HEK293 (cell line): Measurements from ENCODE around the gene SORBS2.

Source experiments
- CTCF ChIA-PET: fragments of 350-600 bp; formaldehyde crosslinking; extraction: SDS; loops from one replicate; lab custom pipeline; 2021; ENCODE audit warnings: antibody characterized with exemption; lab: Yijun Ruan, JAX
- POLR2A ChIA-PET: fragments of 300-600 bp; formaldehyde crosslinking; extraction: SDS; loops from one replicate; lab custom pipeline; 2020; ENCODE audit warnings: antibody characterized with exemption, inconsistent platforms; lab: Yijun Ruan, JAX
- H3K27ac ChIP-seq: fragments of 200-500 bp; sonication (Bioruptor generic); 2 replicates; pipeline ENCODE4 v1.5.1; 2014; ENCODE audit warnings: low read depth, low read length, control low read depth, inconsistent platforms; ENCODE audit errors: extremely low read depth
- H3K36me3 ChIP-seq, 2 experiments: fragments of 200-500 bp in 1 of 2; sonication (Bioruptor generic) in 1 of 2; 1 replicate in 1 of 2; 2 replicates in 1 of 2; pipeline ENCODE4 v1.5.1; 2014 to 2017; ENCODE audit warnings: inconsistent platforms in 2 of 2, low read length in 2 of 2; ENCODE audit not compliant: control insufficient read depth in 2 of 2, insufficient read depth in 1 of 2
- H3K4me1 ChIP-seq: fragments of 200-500 bp; sonication (Bioruptor generic); 2 replicates; pipeline ENCODE4 v1.5.1; 2014; ENCODE audit warnings: mild to moderate bottlenecking, low read length, inconsistent platforms; ENCODE audit not compliant: control insufficient read depth, insufficient read depth
- H3K4me3 ChIP-seq: 2 replicates; pipeline ENCODE4 v1.5.1; 2011; ENCODE audit warnings: low read depth, mild to moderate bottlenecking, control low read depth, low read length, moderate library complexity
- H3K9me3 ChIP-seq: fragments of 200-500 bp; sonication (Bioruptor generic); 2 replicates; pipeline ENCODE4 v1.5.1; 2014; ENCODE audit warnings: low read depth, low read length, inconsistent platforms; ENCODE audit not compliant: control insufficient read depth, insufficient read depth
- BCL11B ChIP-seq: fragments of 450-650 bp; formaldehyde crosslinking; IDR thresholded peaks from 2 replicates; pipeline ENCODE4 v1.5.1; 2016; ENCODE audit warnings: low read depth, missing biosample characterization, missing genetic modification characterization
- SCRT1 ChIP-seq: fragments of 450-650 bp; formaldehyde crosslinking; IDR thresholded peaks from 2 replicates; pipeline ENCODE4 v1.5.1; 2016; ENCODE audit warnings: missing biosample characterization, missing genetic modification characterization, borderline replicate concordance
- SCRT2 ChIP-seq: fragments of 450-650 bp; formaldehyde crosslinking; IDR thresholded peaks from 2 replicates; pipeline ENCODE4 v1.5.1; 2016; ENCODE audit warnings: missing biosample characterization, missing genetic modification characterization
- TCF7L2 ChIP-seq: IDR thresholded peaks from 2 replicates; pipeline ENCODE4 v1.6.1; 2011; ENCODE audit warnings: low read depth, mild to moderate bottlenecking, inconsistent platforms, low read length, moderate library complexity, borderline replicate concordance
- ZNF112 ChIP-seq: fragments of 450-650 bp; formaldehyde crosslinking; IDR thresholded peaks from 2 replicates; pipeline ENCODE4 v1.5.0; 2017; ENCODE audit warnings: missing biosample characterization, missing genetic modification characterization
- ZNF138 ChIP-seq: fragments of 450-650 bp; formaldehyde crosslinking; IDR thresholded peaks from 2 replicates; pipeline ENCODE4 v1.5.1; 2016; ENCODE audit warnings: missing biosample characterization, missing genetic modification characterization, borderline replicate concordance
- ZNF148 ChIP-seq: fragments of 450-650 bp; formaldehyde crosslinking; IDR thresholded peaks from 2 replicates; pipeline ENCODE4 v1.5.0; 2017; ENCODE audit warnings: missing biosample characterization, missing genetic modification characterization, borderline replicate concordance
- ZNF157 ChIP-seq: fragments of 450-650 bp; formaldehyde crosslinking; IDR thresholded peaks from 2 replicates; pipeline ENCODE4 v1.5.1; 2016; ENCODE audit warnings: missing biosample characterization, missing genetic modification characterization
- ZNF174 ChIP-seq: fragments of 450-650 bp; formaldehyde crosslinking; IDR thresholded peaks from 2 replicates; pipeline ENCODE4 v1.5.0; 2017; ENCODE audit warnings: missing biosample characterization, mild to moderate bottlenecking, missing genetic modification characterization
- ZNF423 ChIP-seq: fragments of 450-650 bp; formaldehyde crosslinking; IDR thresholded peaks from 2 replicates; pipeline ENCODE4 v1.5.1; 2016; ENCODE audit warnings: missing biosample characterization, missing genetic modification characterization
- ZNF449 ChIP-seq: fragments of 450-650 bp; formaldehyde crosslinking; IDR thresholded peaks from 2 replicates; pipeline ENCODE4 v1.5.1; 2017; ENCODE audit warnings: missing biosample characterization, mild to moderate bottlenecking, missing genetic modification characterization, moderate library complexity
- ZNF48 ChIP-seq: fragments of 450-650 bp; formaldehyde crosslinking; IDR thresholded peaks from 2 replicates; pipeline ENCODE4 v1.5.1; 2016; ENCODE audit warnings: missing biosample characterization, missing genetic modification characterization
- ZNF514 ChIP-seq: fragments of 450-650 bp; formaldehyde crosslinking; IDR thresholded peaks from 2 replicates; pipeline ENCODE4 v1.5.1; 2016; ENCODE audit warnings: missing biosample characterization, missing genetic modification characterization
- ZNF549 ChIP-seq: fragments of 450-650 bp; IDR thresholded peaks from 2 replicates; pipeline ENCODE4 v1.5.1; 2018; ENCODE audit warnings: missing biosample characterization, missing genetic modification characterization, mild to moderate bottlenecking, inconsistent platforms, moderate library complexity
- ZNF645 ChIP-seq: fragments of 450-650 bp; formaldehyde crosslinking; IDR thresholded peaks from 2 replicates; pipeline ENCODE4; 2016; ENCODE audit warnings: missing biosample characterization, missing genetic modification characterization
- ZSCAN16 ChIP-seq: fragments of 450-650 bp; formaldehyde crosslinking; IDR thresholded peaks from 2 replicates; pipeline ENCODE4 v1.5.1; 2016; ENCODE audit warnings: missing biosample characterization, missing genetic modification characterization
- ZSCAN5A ChIP-seq: fragments of 450-650 bp; formaldehyde crosslinking; IDR thresholded peaks from 2 replicates; pipeline ENCODE4 v1.5.1; 2016; ENCODE audit warnings: missing biosample characterization, missing genetic modification characterization

The SORBS2 gene

DNA sequence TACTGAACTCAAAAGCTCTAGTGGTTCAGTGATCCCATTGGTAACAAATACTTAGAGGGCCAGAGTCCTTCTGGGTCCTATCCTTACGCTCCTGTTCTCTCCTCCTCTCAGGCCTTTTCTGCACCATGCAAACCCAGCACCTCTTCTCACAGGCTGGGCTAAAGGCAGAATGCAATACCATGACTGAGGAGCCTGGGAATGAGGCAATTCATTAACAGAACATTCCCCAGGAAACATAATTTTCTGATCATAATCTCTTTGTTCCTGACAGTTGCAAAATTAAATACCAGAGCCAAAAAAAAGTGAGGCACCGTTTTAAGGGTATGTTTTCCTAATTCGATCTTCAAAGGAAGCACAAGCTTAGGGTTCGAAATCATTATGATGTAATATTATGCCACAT lies 9.0 kb downstream of the SORBS2 start:
- H3K9me3 ChIP-seq, result no peaks in the 10 kb centered on the region
- TF ChIP-seq ZNF514 (tag by site-specific recombination), result no peak
- no peak for TF ChIP-seq BCL11B (tag by site-specific recombination)
- TF ChIP-seq ZNF645 (tag by site-specific recombination), result no peak
- no peak for TF ChIP-seq TCF7L2
- no peak for TF ChIP-seq ZNF449 (tag by site-specific recombination)
- TF ChIP-seq ZSCAN16 (tag by site-specific recombination), result no peak
- TF ChIP-seq ZNF148 (tag by site-specific recombination), result no peak
- TF ChIP-seq ZNF112 (tag by site-specific recombination), result no peak
- TF ChIP-seq ZNF138 (tag by site-specific recombination), result no peak
- no peak for TF ChIP-seq ZNF48 (tag by site-specific recombination)
- no peak for TF ChIP-seq ZNF549
- H3K4me1 ChIP-seq, result no peaks in the 10 kb centered on the region; the same call in 1 of the 2 replicates
- no peaks in the 10 kb centered on the region for H3K36me3 ChIP-seq
- H3K27ac ChIP-seq, result no peak overlapping the region
- ChIA-PET POLR2A (no interaction called here), CTCF (no interaction called here)
- no peak overlapping the region for H3K4me3 ChIP-seq

DNA sequence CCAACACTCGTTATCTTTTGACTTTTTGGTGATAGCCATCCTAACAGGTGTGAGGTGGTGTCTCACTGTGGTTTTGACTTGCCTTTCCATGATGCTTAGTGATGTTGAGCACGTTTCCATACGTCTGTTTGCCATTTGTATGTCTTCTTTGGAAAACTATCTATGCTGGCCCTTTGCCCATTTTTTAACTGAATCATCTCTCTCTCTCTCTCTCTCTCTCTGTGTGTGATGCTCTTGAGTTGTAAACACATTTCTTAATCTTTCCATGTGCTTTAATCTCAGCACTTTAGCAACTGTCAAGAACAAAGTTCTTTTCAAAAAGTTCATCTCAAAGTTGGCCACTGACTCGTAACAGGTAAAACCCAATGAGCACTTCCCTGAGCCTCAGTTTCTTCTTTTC lies 10.5 kb downstream of the SORBS2 start:
- H3K27ac ChIP-seq, result no peak overlapping the region
- no peaks in the 10 kb centered on the region; the same call in 1 of the 2 replicates for H3K4me1 ChIP-seq
- H3K4me3 ChIP-seq, result no peak overlapping the region
- no peaks in the 10 kb centered on the region for H3K9me3 ChIP-seq
- H3K36me3 ChIP-seq, result no peaks in the 10 kb centered on the region
- CTCF ChIA-PET, result interaction anchor here (0.7 kb wide), 3 partner anchors 148 to 782 kb away, joined by 3 read pairs; no protein-coding TSS in a partner anchor
- POLR2A ChIA-PET, result no interaction called here
- TF ChIP-seq ZSCAN5A (no peak), ZNF174 (tag by site-specific recombination) (no peak), ZNF157 (tag by site-specific recombination) (no peak)

- no peaks in the 10 kb centered on the region for H3K9me3 ChIP-seq
- no peaks in the 10 kb centered on the region for H3K36me3 ChIP-seq
- ChIA-PET POLR2A (no interaction called here), CTCF (interaction anchor here (1.0 kb wide), 1 partner anchor 221 kb away, joined by 4 read pairs; no protein-coding TSS in a partner anchor)
- TF ChIP-seq ZNF423 (tag by site-specific recombination), result no peak
- TF ChIP-seq SCRT2 (tag by site-specific recombination), result peak; percentile 60
- TF ChIP-seq SCRT1 (tag by site-specific recombination), result 0 out of 2 replicates have a peak, but pooled peaks have one; percentile 17
- no peaks in the 10 kb centered on the region for H3K4me1 ChIP-seq
- H3K27ac ChIP-seq, result no peak overlapping the region
- no peak overlapping the region for H3K4me3 ChIP-seq
These were observed 11.6 kb downstream of the SORBS2 start for GRCh38 chr4:185800266-185800945.
